AG04450 (cell line): ENCODE measurements around the gene ARHGAP8. TPM values are rescaled to one million over a fixed set of nuclear protein-coding genes. Genes with fewer than 3 reads are reported as not detected.

Experiments
- CTCF ChIA-PET: fragments of 300-600, 350-600 bp; formaldehyde crosslinking; extraction: SDS; loops from one replicate; lab custom pipeline; 2022; ENCODE audit warnings: antibody characterized with exemption, inconsistent platforms; lab: Charles Lee
- POLR2A ChIA-PET: fragments of 350-600 bp; formaldehyde crosslinking; extraction: SDS; loops from one replicate; lab custom pipeline; 2021; ENCODE audit warnings: antibody characterized with exemption, inconsistent platforms; lab: Yijun Ruan, JAX
- DNase-seq: peaks from one replicate; pipeline ENCODE4 v3.0.0-alpha.2; 2011; ENCODE audit warnings: low read depth, low spot score
- H3K27ac ChIP-seq: one replicate; pipeline ENCODE4 v1.5.1; 2012; ENCODE audit warnings: low read depth, low read length, control low read depth
- H3K27me3 ChIP-seq: one replicate; pipeline ENCODE4 v1.6.0; 2012; ENCODE audit warnings: low read length; ENCODE audit not compliant: control insufficient read depth, insufficient read depth
- H3K4me3 ChIP-seq: 2 replicates; pipeline ENCODE4 v1.5.1; 2011; ENCODE audit warnings: mild to moderate bottlenecking, low read depth, low read length, control low read depth
- H3K9me3 ChIP-seq: 2 replicates; pipeline ENCODE4 v1.5.1; 2012; ENCODE audit warnings: low read length; ENCODE audit not compliant: control insufficient read depth, insufficient read depth
- polyA plus RNA-seq: library from polyadenylated mRNA; depleted of rRNA; stranded (reverse); fragments of >200 nt; gene quantifications from 2 replicates; pipeline ENCODE4 v1.2.3, GENCODE V29; 2011
- TF ChIP-seq, protein P1 (sequence below): IDR thresholded peaks from 2 replicates; pipeline ENCODE4 v1.5.1; 2011; ENCODE audit warnings: low read depth, low read length, control low read depth, inconsistent platforms

ARHGAP8 gene
- polyA plus RNA-seq, 1 experiment: 0.16 TPM

- H3K9me3 ChIP-seq: no peaks in the 10 kb centered on the region
- no peak overlapping the region for H3K4me3 ChIP-seq
- TF ChIP-seq, protein P1, sequence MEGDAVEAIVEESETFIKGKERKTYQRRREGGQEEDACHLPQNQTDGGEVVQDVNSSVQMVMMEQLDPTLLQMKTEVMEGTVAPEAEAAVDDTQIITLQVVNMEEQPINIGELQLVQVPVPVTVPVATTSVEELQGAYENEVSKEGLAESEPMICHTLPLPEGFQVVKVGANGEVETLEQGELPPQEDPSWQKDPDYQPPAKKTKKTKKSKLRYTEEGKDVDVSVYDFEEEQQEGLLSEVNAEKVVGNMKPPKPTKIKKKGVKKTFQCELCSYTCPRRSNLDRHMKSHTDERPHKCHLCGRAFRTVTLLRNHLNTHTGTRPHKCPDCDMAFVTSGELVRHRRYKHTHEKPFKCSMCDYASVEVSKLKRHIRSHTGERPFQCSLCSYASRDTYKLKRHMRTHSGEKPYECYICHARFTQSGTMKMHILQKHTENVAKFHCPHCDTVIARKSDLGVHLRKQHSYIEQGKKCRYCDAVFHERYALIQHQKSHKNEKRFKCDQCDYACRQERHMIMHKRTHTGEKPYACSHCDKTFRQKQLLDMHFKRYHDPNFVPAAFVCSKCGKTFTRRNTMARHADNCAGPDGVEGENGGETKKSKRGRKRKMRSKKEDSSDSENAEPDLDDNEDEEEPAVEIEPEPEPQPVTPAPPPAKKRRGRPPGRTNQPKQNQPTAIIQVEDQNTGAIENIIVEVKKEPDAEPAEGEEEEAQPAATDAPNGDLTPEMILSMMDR: no peak
- ChIA-PET CTCF (no interaction called here), POLR2A (no interaction called here)
- DNase-seq: no peak
- H3K27me3 ChIP-seq: peaks cover 12% of the 10 kb centered on the region
- H3K27ac ChIP-seq: no peak overlapping the region
These were observed 30.1 kb downstream of the ARHGAP8 start for GRCh38 chr22:44782363-44782963.

DNA sequence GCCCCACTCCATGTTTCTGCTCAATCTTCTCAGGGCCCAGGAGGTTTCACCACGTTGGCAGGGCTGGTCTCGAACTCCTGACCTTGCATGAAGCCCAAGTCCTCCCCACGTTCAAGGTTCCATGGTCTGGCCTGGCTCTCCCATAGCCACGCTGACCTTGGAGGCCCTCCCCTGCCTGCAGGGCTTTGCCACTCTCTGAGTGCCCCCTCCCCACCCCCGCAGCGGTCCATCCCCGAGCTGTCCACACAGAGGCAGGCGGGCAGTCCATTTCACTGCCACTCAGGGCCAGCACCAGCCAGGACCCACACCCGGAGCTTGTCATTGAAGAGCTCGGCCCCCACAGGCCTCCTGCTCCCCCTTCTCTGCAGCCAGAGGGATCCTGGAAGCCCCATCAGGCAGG is 30.7 kb downstream of the ARHGAP8 start:
- TF ChIP-seq, protein P1: no peak
- H3K27ac ChIP-seq: no peak overlapping the region
- H3K4me3 ChIP-seq: no peak overlapping the region
- ChIA-PET POLR2A (no interaction called here), CTCF (no interaction called here)
- peaks cover 12% of the 10 kb centered on the region for H3K27me3 ChIP-seq
- H3K9me3 ChIP-seq: no peaks in the 10 kb centered on the region
- no peak for DNase-seq

GRCh38 chr22:44783581-44783980 is 31.2 kb downstream of the ARHGAP8 start:
- DNase-seq: no peak
- POLR2A ChIA-PET: no interaction called here
- no peaks in the 10 kb centered on the region for H3K9me3 ChIP-seq
- H3K27me3 ChIP-seq: peaks cover 12% of the 10 kb centered on the region
- TF ChIP-seq, protein P1: no peak
- no peak overlapping the region for H3K4me3 ChIP-seq
- no peak overlapping the region for H3K27ac ChIP-seq
- CTCF ChIA-PET: no interaction called here

- POLR2A ChIA-PET: no interaction called here
- Histone ChIP-seq H3K27me3 (peaks cover 2% of the 10 kb centered on the region), H3K4me3 (no peak overlapping the region), H3K9me3 (no peaks in the 10 kb centered on the region), H3K27ac (no peak overlapping the region)
- CTCF ChIA-PET: interaction anchor here (0.6 kb wide), 1 partner anchor 42 kb away, joined by 3 read pairs; no protein-coding TSS in a partner anchor
- TF ChIP-seq, protein P1: no peak
- no peak for DNase-seq
These were observed 33.8 kb downstream of the ARHGAP8 start for GRCh38 chr22:44786136-44786535.

- CTCF ChIA-PET: interaction anchor here (0.6 kb wide), 1 partner anchor 42 kb away, joined by 3 read pairs; no protein-coding TSS in a partner anchor
- TF ChIP-seq, protein P1: no peak
- Histone ChIP-seq H3K27me3 (peaks cover 3% of the 10 kb centered on the region), H3K9me3 (no peaks in the 10 kb centered on the region), H3K4me3 (no peak overlapping the region), H3K27ac (no peak overlapping the region)
- POLR2A ChIA-PET: no interaction called here
- no peak for DNase-seq
These were observed 34.2 kb downstream of the ARHGAP8 start for GRCh38 chr22:44786610-44787009.
